GM12878 (cell line): ENCODE measurements around the gene PRICKLE4. TPM values are rescaled to one million over a fixed set of nuclear protein-coding genes. Genes with fewer than 3 reads are reported as not detected.

Source experiments
- ATAC-seq: fragments of 200-7000 bp; cut with Tn5 transposase; 3 replicates; pipeline ENCODE4 v1.9.1; 2020; ENCODE audit warnings: mild to moderate bottlenecking, moderate library complexity
- BruUV-seq: library from RNA; stranded (reverse); fragments of 400-500 nt; replicated peaks from 2 replicates; lab custom pipeline; 2021; lab: Mats Ljungman, UMichigan
- CTCF ChIA-PET: fragments of 300-600 bp; sonication (Branson Sonifier 250); formaldehyde crosslinking; extraction: SDS; loops from one replicate; lab custom pipeline; 2021; ENCODE audit warnings: inconsistent platforms; lab: Yijun Ruan, JAX
- POLR2A ChIA-PET: fragments of 350-600 bp; formaldehyde crosslinking; extraction: SDS; loops from one replicate; lab custom pipeline; 2021; ENCODE audit warnings: inconsistent platforms; lab: Charles Lee
- RAD21 ChIA-PET: fragments of 300-600 bp; sonication (Branson Sonifier 250); formaldehyde crosslinking; loops from one replicate; lab custom pipeline; 2023; ENCODE audit warnings: antibody characterized with exemption; ENCODE audit not compliant: unreplicated experiment; lab: Charles Lee
- SMC1A ChIA-PET: fragments of 300-600 bp; sonication (Branson Sonifier 250); formaldehyde crosslinking; loops from one replicate; lab custom pipeline; 2023; ENCODE audit not compliant: unreplicated experiment, uncharacterized antibody; lab: Charles Lee
- DNase-seq: peaks from one replicate; pipeline ENCODE4 v3.0.0-alpha.2; 2011; ENCODE audit warnings: low read depth, low spot score
- FAIRE-seq: peaks from 3 replicates; lab custom pipeline; 2011; peaks lifted over from hg19 to GRCh38; lab: Jason Lieb, UNC
- H2AFZ ChIP-seq: 2 replicates; pipeline ENCODE4 v1.6.0; 2011; ENCODE audit warnings: low read depth, low read length, control low read depth; ENCODE audit not compliant: control insufficient read depth
- H3K27ac ChIP-seq: 2 replicates; pipeline ENCODE4 v1.5.1; 2011; ENCODE audit warnings: control low read depth; ENCODE audit not compliant: control insufficient read depth, insufficient read depth
- H3K27me3 ChIP-seq, 2 experiments: replicated peaks in 1 of 2; 2 replicates each; pipeline versions ENCODE4 v1.6.0 to v1.6.1; 2011; ENCODE audit warnings: low read length in 1 of 2; ENCODE audit not compliant: control insufficient read depth in 2 of 2, insufficient read depth in 2 of 2
- H3K36me3 ChIP-seq, 2 experiments: 2 replicates each; pipeline ENCODE4 v1.5.1; 2011; ENCODE audit warnings: low read length in 1 of 2; ENCODE audit not compliant: control insufficient read depth in 2 of 2, insufficient read depth in 2 of 2
- H3K4me1 ChIP-seq: 2 replicates; pipeline ENCODE4 v1.6.1; 2011; ENCODE audit warnings: mild to moderate bottlenecking, low read length, moderate library complexity, mixed read lengths; ENCODE audit not compliant: control insufficient read depth, insufficient read depth
- H3K4me2 ChIP-seq: 2 replicates; pipeline ENCODE4 v1.6.0; 2011; ENCODE audit warnings: control low read depth; ENCODE audit not compliant: control insufficient read depth, insufficient read depth
- H3K4me3 ChIP-seq: fragments of 200-600 bp; sonication (generic); 2 replicates; pipeline ENCODE4 v1.5.1; 2016
- H3K79me2 ChIP-seq: 2 replicates; pipeline ENCODE4 v1.6.0; 2011; ENCODE audit warnings: low read length; ENCODE audit not compliant: control insufficient read depth, insufficient read depth
- H3K9ac ChIP-seq: 2 replicates; pipeline ENCODE4 v1.8.0; 2011; ENCODE audit warnings: low read length, control low read depth, mixed read lengths; ENCODE audit not compliant: control insufficient read depth, insufficient read depth
- H3K9me3 ChIP-seq: replicated peaks from 3 replicates; pipeline ENCODE4 v1.5.1; 2011; ENCODE audit warnings: mild to moderate bottlenecking, low read length; ENCODE audit not compliant: control insufficient read depth, insufficient read depth
- H4K20me1 ChIP-seq: 2 replicates; pipeline ENCODE4 v1.6.0; 2011; ENCODE audit not compliant: control insufficient read depth, insufficient read depth
- GATAD2B ChIP-seq: fragments of 450-650 bp; conservative IDR thresholded peaks from 2 replicates; pipeline ENCODE4 v1.6.1; 2017; ENCODE audit warnings: low read depth, mild to moderate bottlenecking, moderate library complexity
- NFIC ChIP-seq: IDR thresholded peaks from 2 replicates; pipeline ENCODE4 v1.6.1; 2012; ENCODE audit warnings: low read depth, mild to moderate bottlenecking, inconsistent platforms, low read length, moderate library complexity
- SUPT20H ChIP-seq: IDR thresholded peaks from 2 replicates; pipeline ENCODE4 v1.6.1; 2011; ENCODE audit warnings: low read depth, mild to moderate bottlenecking, low read length, moderate library complexity, borderline replicate concordance; ENCODE audit not compliant: control insufficient read depth
- WGBS: methylation state at CpG from one replicate; pipeline ENCODE4 v1.1.6; 2016; ENCODE audit warnings: low lambda C conversion rate; ENCODE audit not compliant: insufficient replicate concordance, insufficient coverage; ENCODE audit errors: missing lambda C conversion rate; 5-methylcytosine and 5-hydroxymethylcytosine counted together
- in situ Hi-C: fragments of 300-500 bp; cut with MboI; formaldehyde crosslinking; loops from 9 replicates; pipeline ENCODE4 v1.14.3; 2018; ENCODE audit warnings: mixed read lengths
- intact Hi-C: fragments of 100-400 bp; cut with micrococcal nuclease; formaldehyde crosslinking; loops from one replicate; pipeline ENCODE4 v1.14.2; 2022; ENCODE audit not compliant: unreplicated experiment
- polyA plus RNA-seq, 11 experiments: library from polyadenylated mRNA; depleted of rRNA in 4 of 11; unstranded in 6 of 11; stranded (reverse) in 5 of 11; fragments of >200 nt; fragmentation: Nextera tagmentation in 4 of 11; fragmentation: Illumina TruSeq in 1 of 11; extraction: Ambion mirVana in 4 of 11; extraction: Trizol in 1 of 11; gene quantifications; 1 replicate in 1 of 11; 2 replicates in 10 of 11; pipeline versions ENCODE4 v1.2.1 to v1.2.3, GENCODE V29; 2011 to 2016; ENCODE audit warnings: inconsistent platforms in 2 of 11, missing spikeins in 2 of 11, low read depth in 1 of 11
- total RNA-seq, 4 experiments: library from RNA; depleted of rRNA in 3 of 4; stranded (reverse); fragments of >200 nt in 3 of 4; fragmentation: Illumina TruSeq in 1 of 4; extraction: Trizol in 1 of 4; gene quantifications; 2 replicates each; pipeline versions ENCODE4 v1.2.1 to v1.2.3, GENCODE V29; 2013 to 2021
- TF ChIP-seq, protein P1 (sequence below): IDR thresholded peaks from 2 replicates; pipeline ENCODE4 v1.6.1; 2011; ENCODE audit warnings: low read depth, mild to moderate bottlenecking, low read length, moderate library complexity, borderline replicate concordance; ENCODE audit errors: extremely low read depth
- TF ChIP-seq, protein P2 (sequence below): fragments of 450-650 bp; IDR thresholded peaks from 2 replicates; pipeline ENCODE4 v1.6.1; 2016; ENCODE audit warnings: mild to moderate bottlenecking

The PRICKLE4 gene
- total and polyA plus RNA-seq, 10 of the 15 experiments (the other 5 are each of a cell fraction or from before 2014, with no cell fraction given) = 0.33 to 0.85 (median 0.35) TPM; not detected in 7

DNA sequence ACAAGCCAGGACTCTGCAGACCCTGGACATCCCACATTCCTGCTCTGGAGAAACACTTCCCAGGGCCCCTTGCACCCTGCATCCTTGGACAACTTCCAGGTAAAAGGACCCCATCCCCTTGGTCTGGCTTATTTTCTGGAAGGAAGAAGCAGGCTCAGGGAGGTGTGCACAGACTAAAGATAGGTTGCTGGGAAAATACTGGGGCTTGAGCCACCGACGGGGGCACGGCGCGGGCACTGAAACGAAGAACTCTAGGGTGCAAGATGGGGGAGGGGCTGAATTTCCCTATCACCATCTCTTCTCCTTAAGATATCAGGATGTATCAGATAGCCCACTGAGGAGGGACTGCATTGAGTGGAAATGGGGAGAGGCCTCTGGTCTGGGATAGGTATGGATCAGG, 1.7 kb upstream of the PRICKLE4 start:
- ChIA-PET RAD21 (interaction anchor here (0.9 to 3.2 kb wide), 4 partner anchors 8 to 177 kb away, joined by 3 to 8 read pairs (median 4); no protein-coding TSS in a partner anchor), POLR2A (no interaction called here), SMC1A (interaction anchor here (0.7 to 2.9 kb wide), 8 partner anchors 12 to 266 kb away, joined by 3 to 13 read pairs (median 4); partner anchors contain the start of genes BYSL and MED20), CTCF (interaction anchor here (0.8 to 4.7 kb wide), 8 partner anchors 8 to 472 kb away, joined by 3 to 38 read pairs (median 6); partner anchors contain the start of genes BYSL, MED20 and TOMM6)
- TSS peak; percentile 58 for BruUV-seq
- no peaks in the 10 kb centered on the region for H4K20me1 ChIP-seq
- H3K36me3 ChIP-seq = peaks cover 0 to 3% of the 10 kb centered on the region in 2 experiments; a peak in 1 of 4 replicates
- no peak for ATAC-seq
- H2AFZ ChIP-seq = peak overlapping the region; percentile 51; the same call in 1 of the 2 replicates
- peaks cover 13% of the 10 kb centered on the region for H3K4me1 ChIP-seq
- peak overlapping the region; percentile 67 for H3K4me3 ChIP-seq
- in situ Hi-C loops = no loop called here
- H3K9ac ChIP-seq = peak overlapping the region; percentile 72
- intact Hi-C loops = loop anchor here (5.0 kb wide), 2 partner anchors 72 to 412 kb away; no protein-coding TSS in a partner anchor
- no peaks in the 10 kb centered on the region for H3K9me3 ChIP-seq
- no peaks in the 10 kb centered on the region for H3K79me2 ChIP-seq
- H3K4me2 ChIP-seq = peak overlapping the region; percentile 89
- 63% methylated on average over 6 of the region's 6 CpGs for WGBS
- no peak for FAIRE-seq
- TF ChIP-seq NFIC (no peak), GATAD2B (no peak), SUPT20H (no peak)
- TF ChIP-seq, protein P1, sequence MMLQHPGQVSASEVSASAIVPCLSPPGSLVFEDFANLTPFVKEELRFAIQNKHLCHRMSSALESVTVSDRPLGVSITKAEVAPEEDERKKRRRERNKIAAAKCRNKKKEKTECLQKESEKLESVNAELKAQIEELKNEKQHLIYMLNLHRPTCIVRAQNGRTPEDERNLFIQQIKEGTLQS = no peak
- TF ChIP-seq, protein P2, sequence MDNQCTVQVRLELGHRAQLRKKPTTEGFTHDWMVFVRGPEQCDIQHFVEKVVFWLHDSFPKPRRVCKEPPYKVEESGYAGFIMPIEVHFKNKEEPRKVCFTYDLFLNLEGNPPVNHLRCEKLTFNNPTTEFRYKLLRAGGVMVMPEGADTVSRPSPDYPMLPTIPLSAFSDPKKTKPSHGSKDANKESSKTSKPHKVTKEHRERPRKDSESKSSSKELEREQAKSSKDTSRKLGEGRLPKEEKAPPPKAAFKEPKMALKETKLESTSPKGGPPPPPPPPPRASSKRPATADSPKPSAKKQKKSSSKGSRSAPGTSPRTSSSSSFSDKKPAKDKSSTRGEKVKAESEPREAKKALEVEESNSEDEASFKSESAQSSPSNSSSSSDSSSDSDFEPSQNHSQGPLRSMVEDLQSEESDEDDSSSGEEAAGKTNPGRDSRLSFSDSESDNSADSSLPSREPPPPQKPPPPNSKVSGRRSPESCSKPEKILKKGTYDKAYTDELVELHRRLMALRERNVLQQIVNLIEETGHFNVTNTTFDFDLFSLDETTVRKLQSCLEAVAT = no peak
- DNase-seq = no peak
- no peaks in the 10 kb centered on the region for H3K27me3 ChIP-seq
- no peak overlapping the region for H3K27ac ChIP-seq
